Tibial artery (tissue), 4 donors: ENCODE results near the gene DUSP28.
A peak's percentile ranks its signal among the peaks of the same experiment; 100 is the strongest.

Source experiments
- DNase-seq, 2 donors: peaks; one replicate each; pipeline ENCODE4 v3.0.0-alpha.2; 2019
- H3K27ac ChIP-seq, 2 donors: fragments of 200-600 bp; sonication (generic) in 1 of 2; 1 replicate in 1 of 2; 2 replicates in 1 of 2; pipeline ENCODE4 v1.5.1; 2018 to 2019; ENCODE audit warnings: mild to moderate bottlenecking in 1 of 2
- H3K27me3 ChIP-seq, 2 donors: fragments of 200-600 bp; sonication (generic) in 1 of 2; one replicate each; pipeline versions ENCODE4 v1.5.1 to v1.6.0; 2016 to 2019
- H3K36me3 ChIP-seq, 3 donors: fragments of 200-600 bp; sonication (generic) in 2 of 3; one replicate each; pipeline ENCODE4 v1.5.1; 2016 to 2019; ENCODE audit warnings: mild to moderate bottlenecking in 2 of 3
- H3K4me1 ChIP-seq, 4 donors: fragments of 200-600 bp; sonication (generic) in 2 of 4; 1 replicate in 3 of 4; 2 replicates in 1 of 4; pipeline ENCODE4 v1.5.1; 2016 to 2019
- H3K4me3 ChIP-seq, 2 donors: fragments of 200-600 bp; sonication (generic) in 1 of 2; 1 replicate in 1 of 2; 2 replicates in 1 of 2; pipeline ENCODE4 v1.5.1; 2018 to 2019; ENCODE audit warnings: mild to moderate bottlenecking in 2 of 2
- H3K9me3 ChIP-seq, 3 donors: fragments of 200-600 bp; sonication (generic) in 1 of 3; one replicate each; pipeline ENCODE4 v1.5.1; 2016 to 2019
- CTCF ChIP-seq, 2 experiments: fragments of 200-600 bp in 1 of 2; fragments of 450-650 bp in 1 of 2; IDR thresholded peaks; one replicate each; pipeline ENCODE4 v1.5.1; 2017 to 2019; ENCODE audit warnings: antibody characterized with exemption in 2 of 2, mild to moderate bottlenecking in 1 of 2, moderate library complexity in 1 of 2
- intact Hi-C: fragments of 100-400 bp; cut with DNase I; formaldehyde crosslinking; loops from one replicate; pipeline ENCODE4 v1.15.0; 2023; ENCODE audit warnings: low total_unique reads

DUSP28 gene

GRCh38 chr2:240595381-240596079, 35.4 kb downstream of the DUSP28 start:
- no peaks in the 10 kb centered on the region for H3K9me3 ChIP-seq
- H3K36me3 ChIP-seq: peaks cover 13 to 76% (median 59%) of the 10 kb centered on the region in 3 donors
- no peak overlapping the region for H3K4me3 ChIP-seq
- peaks cover 0 to 31% (median 20%) of the 10 kb centered on the region in 4 donors for H3K4me1 ChIP-seq
- no peaks in the 10 kb centered on the region for H3K27me3 ChIP-seq
- intact Hi-C loops: loop anchor here (10.0 kb wide), 1 partner anchor 559 kb away; the partner anchor contains the start of gene PPP1R7
- peak in 1 of 2 experiments; percentile 9 for TF ChIP-seq CTCF (IDR thresholded peaks at IDR 0.05)
- peak overlapping the region; percentile 7 to 43 for H3K27ac ChIP-seq
- peak in 1 of 2 donors; percentile 53 for DNase-seq

DNA sequence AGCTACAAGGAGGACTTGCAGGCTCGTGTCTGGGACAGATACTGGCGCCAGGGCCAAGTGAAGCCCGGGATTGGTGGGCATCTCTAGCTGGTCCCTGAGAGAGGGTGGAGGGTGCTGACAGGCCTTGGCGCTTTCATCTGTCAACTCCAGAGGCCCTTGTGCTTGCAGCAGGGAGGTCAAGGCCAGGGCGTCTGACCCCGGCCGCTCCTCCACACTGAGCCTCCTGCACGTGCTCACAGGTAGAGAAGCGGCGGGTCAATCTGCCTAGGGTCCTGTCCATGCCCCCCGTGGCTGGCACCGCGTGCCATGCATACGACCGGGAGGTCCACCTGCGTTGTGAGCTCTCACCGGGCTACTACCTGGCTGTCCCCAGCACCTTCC, 35.9 kb downstream of the DUSP28 start:
- H3K27me3 ChIP-seq: no peaks in the 10 kb centered on the region
- no peak for TF ChIP-seq CTCF (IDR thresholded peaks at IDR 0.05)
- intact Hi-C loops: loop anchor here (10.0 kb wide), 1 partner anchor 559 kb away; the partner anchor contains the start of gene PPP1R7
- peaks cover 13 to 76% (median 54%) of the 10 kb centered on the region in 3 donors for H3K36me3 ChIP-seq
- DNase-seq: peak in 1 of 2 donors; percentile 62
- H3K4me1 ChIP-seq: peaks cover 0 to 31% (median 20%) of the 10 kb centered on the region in 4 donors
- no peaks in the 10 kb centered on the region for H3K9me3 ChIP-seq
- H3K27ac ChIP-seq: peak overlapping the region; percentile 7 to 43
- peak overlapping the region in 1 of 2 donors; percentile 21 for H3K4me3 ChIP-seq

DNA sequence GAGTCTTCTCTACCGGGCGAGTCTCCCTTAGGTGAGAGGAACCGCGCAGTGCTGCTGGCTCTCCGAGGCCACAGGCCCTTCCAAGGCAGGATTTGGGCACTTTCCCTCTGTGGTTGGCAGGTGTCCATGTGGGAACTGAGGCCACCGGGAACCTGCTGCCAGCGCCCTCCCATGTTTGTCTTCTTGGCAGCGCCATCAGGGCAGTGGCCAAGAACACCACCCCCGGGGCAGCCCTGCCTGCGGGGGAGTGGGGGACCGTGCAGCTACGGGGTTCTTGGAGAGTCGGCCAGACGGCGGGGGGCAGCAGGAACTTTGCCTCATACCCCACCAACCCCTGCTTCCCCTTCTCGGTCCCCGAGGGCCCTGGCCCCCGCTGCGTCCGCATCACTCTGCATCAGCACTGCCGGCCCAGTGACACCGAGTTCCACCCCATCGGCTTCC, 36.4 kb downstream of the DUSP28 start:
- DNase-seq: peak; percentile 35 to 90
- H3K27ac ChIP-seq: peak overlapping the region; percentile 7 to 43

DNA sequence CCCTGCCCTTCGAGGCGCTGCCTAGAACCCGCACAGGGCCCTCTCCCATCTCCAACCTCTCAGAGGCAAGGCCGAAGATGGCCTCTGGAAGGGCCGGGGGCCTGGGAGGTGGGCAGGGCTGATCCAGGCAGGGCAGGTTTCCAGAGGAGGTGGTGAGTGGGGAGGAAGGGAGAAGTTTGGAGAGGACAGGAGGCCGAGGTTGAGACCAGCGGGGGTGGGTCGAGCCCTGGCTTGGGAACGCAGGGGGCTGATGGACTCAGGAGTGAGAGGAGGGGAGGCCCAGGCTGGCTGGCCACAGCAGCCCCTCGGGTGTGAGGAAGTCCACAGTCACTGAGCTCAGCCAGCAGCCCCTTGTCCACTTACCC, 36.9 kb downstream of the DUSP28 start:
- no peak for TF ChIP-seq CTCF (IDR thresholded peaks at IDR 0.05)
- peaks cover 13 to 76% (median 44%) of the 10 kb centered on the region in 3 donors for H3K36me3 ChIP-seq
- H3K4me1 ChIP-seq: peaks cover 0 to 31% (median 20%) of the 10 kb centered on the region in 4 donors
- no peak overlapping the region for H3K27ac ChIP-seq
- peak in 1 of 2 donors; percentile 63 for DNase-seq
- intact Hi-C loops: loop anchor here (10.0 kb wide), 1 partner anchor 558 kb away; the partner anchor contains the start of gene PPP1R7
- no peaks in the 10 kb centered on the region for H3K27me3 ChIP-seq
- no peaks in the 10 kb centered on the region for H3K9me3 ChIP-seq
- no peak overlapping the region for H3K4me3 ChIP-seq

More for the DNA sequence above, 36.4 kb downstream of the DUSP28 start:
- Histone ChIP-seq H3K27me3 (no peaks in the 10 kb centered on the region), H3K9me3 (no peaks in the 10 kb centered on the region), H3K4me1 (peaks cover 0 to 31% (median 20%) of the 10 kb centered on the region in 4 donors), H3K4me3 (peak overlapping the region in 1 of 2 donors; percentile 21), H3K36me3 (peaks cover 13 to 76% (median 50%) of the 10 kb centered on the region in 3 donors)
- intact Hi-C loops: loop anchor here (10.0 kb wide), 1 partner anchor 558 kb away; the partner anchor contains the start of gene PPP1R7
- no peak for TF ChIP-seq CTCF (IDR thresholded peaks at IDR 0.05)

DNA sequence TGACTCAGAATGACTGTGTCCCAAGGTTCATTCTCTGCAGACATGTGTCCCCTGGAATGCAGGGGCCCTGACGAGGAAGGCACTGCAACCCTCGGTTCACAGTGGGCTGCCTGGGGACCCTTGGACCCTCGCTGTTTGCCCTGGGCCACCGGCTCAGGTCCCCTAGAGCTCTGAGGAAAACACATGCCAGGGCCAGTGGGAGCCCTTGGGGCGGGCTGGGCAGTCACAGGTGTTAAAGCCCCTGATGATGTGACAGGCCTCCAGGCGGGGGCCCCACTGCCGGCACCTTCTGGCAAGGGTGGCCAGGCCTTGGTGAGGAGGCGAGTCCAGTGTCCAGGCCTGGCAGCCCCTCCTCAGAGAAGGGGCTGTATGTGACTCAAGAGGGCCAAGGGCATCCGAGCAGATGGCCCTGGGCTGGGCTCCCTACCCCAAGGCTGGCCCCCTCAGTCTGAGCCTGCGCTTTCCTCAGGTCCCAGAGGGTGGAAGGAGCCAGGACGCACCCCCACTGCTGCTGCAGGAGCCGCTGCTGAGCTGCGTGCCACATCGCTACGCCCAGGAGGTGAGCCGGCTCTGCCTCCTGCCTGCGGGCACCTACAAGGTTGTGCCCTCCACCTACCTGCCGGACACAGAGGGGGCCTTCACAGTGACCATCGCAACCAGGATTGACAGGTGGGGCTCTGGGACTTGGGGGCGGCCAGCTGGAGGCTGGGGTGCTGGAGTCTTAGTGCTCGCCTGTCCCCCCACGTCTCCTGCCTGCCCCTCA, 37.4 kb downstream of the DUSP28 start:
- H3K4me3 ChIP-seq: no peak overlapping the region
- H3K36me3 ChIP-seq: peaks cover 13 to 76% (median 39%) of the 10 kb centered on the region in 3 donors
- H3K27me3 ChIP-seq: no peaks in the 10 kb centered on the region
- H3K4me1 ChIP-seq: peaks cover 0 to 31% (median 20%) of the 10 kb centered on the region in 4 donors
- DNase-seq: peak in 1 of 2 donors; percentile 59
- intact Hi-C loops: loop anchor here (10.0 kb wide), 1 partner anchor 557 kb away; the partner anchor contains the start of gene PPP1R7
- no peak for TF ChIP-seq CTCF (IDR thresholded peaks at IDR 0.05)
- H3K27ac ChIP-seq: no peak overlapping the region
- no peaks in the 10 kb centered on the region for H3K9me3 ChIP-seq
